ENCODE measurements around the gene MX1.

Gene MX1

GRCh38 chr21:41431788-41432548, 5.9 kb downstream of the MX1 start:
- DNase-seq (ENCODE audit: low read depth in 2 of 3, low spot score in 1 of 3) = no peak

GRCh38 chr21:41432562-41433460, 6.8 kb downstream of the MX1 start:
- no peak for DNase-seq (ENCODE audit: low read depth in 2 of 3, low spot score in 1 of 3)

GRCh38 chr21:41433566-41433965, 7.5 kb downstream of the MX1 start:
- no peak for DNase-seq (ENCODE audit: low read depth in 2 of 3, low spot score in 1 of 3)

- no peak for DNase-seq (ENCODE audit: low read depth in 2 of 3, low spot score in 1 of 3)
These were observed 9.7 kb downstream of the MX1 start for GRCh38 chr21:41435706-41436105.

GRCh38 chr21:41437729-41438128, 11.7 kb downstream of the MX1 start:
- no peak for DNase-seq (ENCODE audit: low read depth in 2 of 3, low spot score in 1 of 3)

DNA sequence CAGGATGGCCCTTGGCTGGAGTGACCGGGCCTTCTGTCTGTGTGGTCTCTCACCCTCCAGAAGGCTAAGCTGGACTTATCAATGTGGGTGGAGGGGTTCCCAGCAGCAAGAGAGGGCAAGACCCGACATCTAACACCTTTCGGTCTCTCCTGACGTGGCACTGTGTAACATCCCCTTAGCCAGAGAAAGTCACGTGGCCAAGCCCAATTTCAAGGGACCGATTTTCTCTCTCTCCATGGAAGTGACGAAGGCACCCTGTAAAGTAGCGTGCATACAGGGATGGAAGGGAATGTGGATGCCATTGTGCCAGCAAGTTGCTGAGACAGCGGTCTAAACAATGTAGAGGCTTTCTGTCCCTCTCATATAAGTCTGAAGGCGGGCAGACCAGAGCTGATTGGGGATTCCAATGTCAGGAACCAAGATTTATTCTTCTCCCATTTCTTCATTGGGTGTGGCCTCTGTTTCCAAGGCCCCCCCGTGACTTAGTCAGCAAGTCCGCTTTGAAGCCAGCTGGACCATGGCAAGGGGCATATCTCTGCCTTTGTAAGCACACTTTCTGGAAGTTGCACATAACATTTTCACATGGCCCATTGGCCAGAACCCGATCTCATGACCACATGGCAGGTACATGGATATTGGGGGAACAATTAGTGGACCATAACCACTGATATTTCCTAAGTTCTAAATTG, 12.5 kb downstream of the MX1 start:
- no peak for DNase-seq (ENCODE audit: low read depth in 2 of 3, low spot score in 1 of 3)

GRCh38 chr21:41439248-41439647, 13.2 kb downstream of the MX1 start:
- DNase-seq (ENCODE audit: low read depth in 2 of 3, low spot score in 1 of 3) = no peak

DNA sequence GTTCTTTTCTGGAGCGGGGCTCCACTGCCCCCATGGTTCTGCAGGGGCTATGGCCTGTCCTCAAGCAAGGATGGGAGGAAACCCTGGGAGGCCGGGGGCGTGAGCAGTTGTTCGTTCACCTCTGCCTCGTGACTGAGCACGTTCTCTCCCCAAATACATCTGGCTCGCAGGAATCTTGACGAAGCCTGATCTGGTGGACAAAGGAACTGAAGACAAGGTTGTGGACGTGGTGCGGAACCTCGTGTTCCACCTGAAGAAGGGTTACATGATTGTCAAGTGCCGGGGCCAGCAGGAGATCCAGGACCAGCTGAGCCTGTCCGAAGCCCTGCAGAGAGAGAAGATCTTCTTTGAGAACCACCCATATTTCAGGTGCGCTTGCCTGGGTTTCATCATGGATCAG, 15.5 kb downstream of the MX1 start:
- no peak for DNase-seq (ENCODE audit: low read depth in 2 of 3, low spot score in 1 of 3)

DNA sequence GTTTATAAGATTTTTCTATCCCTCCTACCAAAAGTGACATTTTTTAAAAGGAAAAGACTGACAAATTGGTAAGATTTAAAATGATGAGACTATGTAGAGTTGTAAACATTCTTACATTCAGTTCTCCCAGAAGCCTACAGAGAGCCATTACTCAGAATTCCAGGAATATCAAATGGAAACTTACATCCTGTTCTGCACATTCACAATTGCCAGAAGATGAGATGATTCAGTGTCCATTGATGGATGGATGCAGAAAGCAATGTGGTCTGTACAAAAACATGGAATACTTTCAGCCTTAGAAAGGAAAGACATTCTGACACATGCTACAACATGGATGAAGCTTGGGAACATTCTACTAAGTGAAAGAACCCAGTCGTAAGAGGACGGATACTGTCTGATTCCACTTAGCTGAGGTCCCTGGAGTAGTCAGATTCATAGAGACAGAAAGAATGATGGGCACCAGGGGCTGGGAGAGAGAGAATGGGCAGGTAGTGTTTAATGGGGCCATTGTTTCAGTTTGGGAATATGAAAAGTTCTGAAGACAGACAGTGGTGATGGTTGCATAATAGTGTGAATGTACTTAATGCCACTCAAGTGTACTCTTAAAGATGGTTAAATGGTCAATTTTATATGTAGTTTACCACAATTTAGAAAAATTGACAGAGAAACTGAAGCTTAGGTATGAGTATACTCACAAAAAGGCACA, 16.6 kb downstream of the MX1 start:
- no peak for DNase-seq (ENCODE audit: low read depth in 2 of 3, low spot score in 1 of 3)

DNA sequence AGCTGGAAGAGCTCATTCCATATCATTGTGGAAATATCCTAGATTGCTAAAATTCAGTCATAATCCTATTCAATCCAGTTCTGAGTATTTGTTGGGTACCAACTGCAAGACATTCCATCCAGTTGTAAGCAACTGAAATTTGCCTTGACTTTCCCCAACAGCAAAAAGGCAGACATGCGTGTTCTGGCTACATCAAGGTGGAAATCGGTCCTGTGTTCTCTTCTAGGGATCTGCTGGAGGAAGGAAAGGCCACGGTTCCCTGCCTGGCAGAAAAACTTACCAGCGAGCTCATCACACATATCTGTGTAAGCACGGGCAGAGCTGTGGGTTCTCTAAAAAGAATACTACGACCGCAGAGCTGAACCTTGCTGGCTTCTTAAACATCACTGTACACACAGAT, 17.5 kb downstream of the MX1 start:
- no peak for DNase-seq (ENCODE audit: low read depth in 2 of 3, low spot score in 1 of 3)

DNA sequence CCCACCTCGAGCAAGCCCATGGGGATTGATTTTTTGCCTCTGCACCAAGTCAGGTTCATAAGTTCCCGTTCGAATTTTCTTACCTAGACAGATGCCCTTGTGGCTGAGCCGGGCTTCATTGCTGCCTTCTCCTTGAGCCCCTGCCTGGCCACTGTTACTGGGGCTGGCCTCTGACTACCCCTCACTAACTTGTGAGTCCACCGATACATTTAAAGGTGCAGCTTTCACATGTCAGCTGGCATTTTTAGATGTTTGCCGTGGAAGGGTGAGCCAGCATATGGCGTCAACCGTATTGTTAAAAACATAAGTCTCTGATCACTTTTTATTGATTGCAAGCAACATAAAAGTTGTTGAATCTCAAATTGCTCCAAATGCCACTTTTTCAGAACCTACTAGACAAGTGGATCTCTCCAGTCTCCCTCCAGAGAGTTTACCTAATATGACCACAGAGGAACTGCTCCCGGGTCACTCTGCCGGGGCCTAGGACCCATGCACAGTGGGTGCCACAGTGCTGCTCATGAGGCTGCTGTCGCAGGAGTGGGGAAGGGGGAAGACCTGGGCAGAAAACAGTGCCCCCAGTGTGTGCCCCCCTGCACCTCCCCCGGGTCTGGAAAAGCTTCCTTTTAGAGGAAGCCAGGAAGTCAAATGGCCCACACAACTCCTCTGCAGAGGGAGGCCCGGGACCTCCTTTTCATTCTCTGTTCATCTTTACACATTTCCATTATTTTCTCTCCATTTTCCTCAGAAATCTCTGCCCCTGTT, 18.8 kb downstream of the MX1 start:
- no peak for DNase-seq (ENCODE audit: low read depth in 2 of 3, low spot score in 1 of 3)

DNA sequence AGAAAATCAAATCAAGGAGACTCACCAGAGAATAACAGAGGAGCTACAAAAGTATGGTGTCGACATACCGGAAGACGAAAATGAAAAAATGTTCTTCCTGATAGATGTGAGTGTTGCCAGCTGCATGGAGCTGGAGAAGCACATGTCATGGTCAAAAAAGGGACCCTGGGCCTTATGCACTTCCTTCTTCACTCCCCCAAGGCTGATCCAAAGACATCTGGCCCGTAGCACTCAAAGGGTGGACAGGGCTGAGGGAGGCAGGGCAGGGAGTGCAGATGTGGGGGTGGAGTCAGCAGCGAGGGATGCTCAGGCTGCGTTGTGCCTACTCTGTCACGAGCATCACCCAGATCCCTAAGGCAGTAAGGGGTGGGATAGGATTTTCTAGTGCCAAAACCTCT, 19.4 kb downstream of the MX1 start:
- no peak for DNase-seq (ENCODE audit: low read depth in 2 of 3, low spot score in 1 of 3)

DNA sequence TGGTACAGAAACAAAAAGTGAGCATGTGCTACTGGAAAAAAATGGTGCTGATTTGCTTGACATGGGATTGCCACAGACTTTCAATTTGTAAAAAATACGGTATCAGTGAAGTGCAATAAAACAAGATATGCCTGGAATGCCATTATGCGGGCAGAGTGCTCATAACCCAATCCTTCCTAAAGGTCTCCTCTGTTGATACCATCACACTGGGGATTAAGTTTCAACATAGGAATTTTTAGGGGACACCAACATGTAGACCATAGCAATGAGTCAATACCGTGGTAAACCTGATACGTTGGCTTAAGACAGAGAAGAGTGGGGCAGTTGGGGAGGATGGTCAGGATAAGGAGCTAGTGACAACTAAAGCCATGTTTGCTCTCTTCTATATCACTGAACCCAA, 20.5 kb downstream of the MX1 start:
- DNase-seq (ENCODE audit: low read depth in 2 of 3, low spot score in 1 of 3) = no peak

DNA sequence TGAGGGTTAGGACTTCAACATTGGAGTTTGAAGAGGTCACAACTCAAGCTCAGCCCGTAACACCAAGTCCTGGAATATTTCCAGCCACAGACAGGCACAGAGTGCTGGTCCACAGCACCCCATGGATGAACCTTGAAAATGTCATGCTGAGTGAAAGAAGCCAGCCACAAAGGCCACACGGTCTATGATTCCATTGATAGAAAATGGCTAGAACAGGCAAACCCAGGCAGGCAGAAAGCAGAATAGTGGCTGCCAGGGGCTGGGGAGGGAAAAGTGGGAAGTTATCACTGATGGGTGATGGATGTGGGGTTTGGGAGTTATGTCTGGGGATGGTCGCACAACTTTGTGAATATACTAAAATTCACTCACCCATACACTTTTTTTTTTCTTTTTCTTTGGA, 21.3 kb downstream of the MX1 start:
- DNase-seq (ENCODE audit: low read depth in 2 of 3, low spot score in 1 of 3) = no peak

DNA sequence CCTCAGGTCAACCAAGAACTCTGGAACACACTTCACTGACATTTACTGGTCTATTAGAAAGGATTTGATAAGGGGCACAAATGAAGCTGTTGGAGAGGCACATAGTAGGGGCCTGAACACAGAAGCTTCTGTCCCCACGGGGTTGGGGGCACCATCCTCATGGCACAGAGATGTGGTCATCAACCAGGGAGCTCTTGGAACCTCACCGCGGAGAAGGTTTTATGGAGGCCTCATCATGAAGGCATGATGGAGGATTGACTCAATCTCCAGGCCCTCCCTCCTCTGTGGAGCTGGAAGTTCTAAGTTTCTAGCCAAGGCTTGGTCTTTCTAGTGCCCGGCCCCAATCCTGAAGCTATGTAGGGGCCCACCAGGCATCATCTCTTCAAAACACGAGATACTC, 23.6 kb downstream of the MX1 start:
- DNase-seq (ENCODE audit: low read depth in 2 of 3, low spot score in 1 of 3) = no peak

- no peak for DNase-seq (ENCODE audit: low read depth in 2 of 3, low spot score in 1 of 3)
These were observed 26.0 kb downstream of the MX1 start for GRCh38 chr21:41451753-41452676.

DNA sequence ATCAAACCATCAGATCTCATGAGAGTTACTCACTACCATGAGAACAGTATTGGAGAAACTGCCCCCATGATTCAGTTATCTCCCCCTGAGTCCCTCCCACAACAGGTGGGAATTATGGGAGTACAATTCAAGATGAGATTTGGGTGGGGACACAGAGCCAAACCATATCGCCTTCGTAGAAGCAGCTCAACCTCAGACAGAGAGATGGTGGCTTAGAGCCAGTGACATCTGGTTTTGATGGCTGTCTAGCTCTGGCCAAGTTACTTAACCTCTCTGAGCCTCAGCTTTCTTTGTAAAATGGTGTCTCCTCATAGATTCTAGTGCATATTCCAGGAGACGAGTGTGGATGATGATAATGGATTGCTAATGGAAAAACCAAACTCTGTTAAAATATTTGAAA, 27.2 kb downstream of the MX1 start:
- DNase-seq (ENCODE audit: low read depth in 2 of 3, low spot score in 1 of 3) = no peak

GRCh38 chr21:41453761-41454160, 27.7 kb downstream of the MX1 start:
- no peak for DNase-seq (ENCODE audit: low read depth in 2 of 3, low spot score in 1 of 3)

- DNase-seq (ENCODE audit: low read depth in 2 of 3, low spot score in 1 of 3) = no peak
These were observed 32.1 kb downstream of the MX1 start for GRCh38 chr21:41458121-41458520.

Measured in stimulated activated CD4-positive, alpha-beta T cell treated with anti-CD3 and anti-CD28 coated beads, Interleukin-12 subunit alpha, Interleukin-12 subunit beta, amount 100 ng/mL, for 48 hours (primary cell).